Measurements from ENCODE around the gene PTBP1. TPM values are rescaled to one million over a fixed set of nuclear protein-coding genes. Genes with fewer than 3 reads are reported as not detected.

PTBP1 gene
- total and polyA plus RNA-seq, 2 of the 13 experiments (the other 11 are each of a cell fraction or from before 2014, with no cell fraction given): 195 to 288 TPM

- TF ChIP-seq PRDM15 (CRISPR knock-in tag; IDR thresholded peaks at IDR 0.05): 0 out of 2 replicates have a peak, but pooled peaks have one; percentile 37
- no peak for TF ChIP-seq ZNF629 (CRISPR knock-in tag; conservative IDR thresholded peaks at IDR 0.05)
- TF ChIP-seq NCOR1 (IDR thresholded peaks at IDR 0.05; ENCODE audit: borderline replicate concordance, low read length): no peak
- no peak for TF ChIP-seq SKIL (CRISPR knock-in tag; IDR thresholded peaks at IDR 0.05; ENCODE audit: borderline replicate concordance)
- TF ChIP-seq ATF3 (CRISPR knock-in tag; IDR thresholded peaks at IDR 0.05): no peak
- TF ChIP-seq KDM6A (CRISPR knock-in tag; IDR thresholded peaks at IDR 0.05; ENCODE audit: low read depth): no peak
- peak; percentile 46; the same call in 1 of the 2 replicates for TF ChIP-seq SAP130 (CRISPR knock-in tag; IDR thresholded peaks at IDR 0.05; ENCODE audit: low read depth)
- TF ChIP-seq POGK (CRISPR knock-in tag; conservative IDR thresholded peaks at IDR 0.05): no peak
- no peak for TF ChIP-seq ZBTB25 (CRISPR knock-in tag; IDR thresholded peaks at IDR 0.05)
- TF ChIP-seq HOXA3 (CRISPR knock-in tag; IDR thresholded peaks at IDR 0.05): peak; percentile 35
- no peak; the same call in 1 of the 2 replicates for TF ChIP-seq GABPB1 (CRISPR knock-in tag; IDR thresholded peaks at IDR 0.05)
- TF ChIP-seq ATF2 (CRISPR knock-in tag; IDR thresholded peaks at IDR 0.05): no peak
- no peak for TF ChIP-seq ZNF430 (CRISPR knock-in tag; IDR thresholded peaks at IDR 0.05)
- no peak for TF ChIP-seq SMYD3 (CRISPR knock-in tag; IDR thresholded peaks at IDR 0.05)
- TF ChIP-seq IKZF1 (IDR thresholded peaks at IDR 0.05): no peak
- no peak for TF ChIP-seq FOXJ3 (CRISPR knock-in tag; IDR thresholded peaks at IDR 0.05; ENCODE audit: borderline replicate concordance)
- TF ChIP-seq HNF4A (CRISPR knock-in tag; IDR thresholded peaks at IDR 0.05): peak; percentile 13; the same call in 1 of the 2 replicates
- TF ChIP-seq MAFF (IDR thresholded peaks at IDR 0.05; ENCODE audit: low read depth, low read length): no peak
- TF ChIP-seq SIN3B (IDR thresholded peaks at IDR 0.05; ENCODE audit: low read length): no peak
These were observed 519 bp downstream of the PTBP1 start (continued) for GRCh38 chr19:797528-798414.
